ENCODE data around the gene CLIP1. TPM values are rescaled to one million over a fixed set of nuclear protein-coding genes. Genes with fewer than 3 reads are reported as not detected.

CLIP1 gene
- total RNA-seq, 4 donors from 2014 or later: 371 to 626 (median 552) TPM

DNA sequence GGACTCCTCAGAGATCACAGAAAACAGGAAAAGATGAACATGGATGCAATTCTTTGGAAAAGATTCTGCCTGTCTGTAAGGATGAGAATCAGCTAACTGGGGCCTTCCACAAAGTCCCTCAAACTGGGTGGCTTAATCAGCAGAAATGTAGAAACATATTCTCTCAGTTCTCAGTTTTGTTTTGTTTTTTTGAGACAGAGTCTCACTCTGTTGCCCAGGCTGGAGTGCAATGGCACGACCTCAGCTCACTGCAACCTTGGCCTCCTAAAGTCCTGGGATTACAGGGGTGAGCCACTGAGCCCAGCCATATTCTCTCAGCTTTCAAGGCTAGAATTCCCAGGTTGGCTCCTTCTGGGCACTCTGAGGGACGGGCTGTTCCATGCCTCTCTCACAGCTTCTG lies 38.2 kb upstream of the CLIP1 start:
- TF ChIP-seq, protein P1, sequence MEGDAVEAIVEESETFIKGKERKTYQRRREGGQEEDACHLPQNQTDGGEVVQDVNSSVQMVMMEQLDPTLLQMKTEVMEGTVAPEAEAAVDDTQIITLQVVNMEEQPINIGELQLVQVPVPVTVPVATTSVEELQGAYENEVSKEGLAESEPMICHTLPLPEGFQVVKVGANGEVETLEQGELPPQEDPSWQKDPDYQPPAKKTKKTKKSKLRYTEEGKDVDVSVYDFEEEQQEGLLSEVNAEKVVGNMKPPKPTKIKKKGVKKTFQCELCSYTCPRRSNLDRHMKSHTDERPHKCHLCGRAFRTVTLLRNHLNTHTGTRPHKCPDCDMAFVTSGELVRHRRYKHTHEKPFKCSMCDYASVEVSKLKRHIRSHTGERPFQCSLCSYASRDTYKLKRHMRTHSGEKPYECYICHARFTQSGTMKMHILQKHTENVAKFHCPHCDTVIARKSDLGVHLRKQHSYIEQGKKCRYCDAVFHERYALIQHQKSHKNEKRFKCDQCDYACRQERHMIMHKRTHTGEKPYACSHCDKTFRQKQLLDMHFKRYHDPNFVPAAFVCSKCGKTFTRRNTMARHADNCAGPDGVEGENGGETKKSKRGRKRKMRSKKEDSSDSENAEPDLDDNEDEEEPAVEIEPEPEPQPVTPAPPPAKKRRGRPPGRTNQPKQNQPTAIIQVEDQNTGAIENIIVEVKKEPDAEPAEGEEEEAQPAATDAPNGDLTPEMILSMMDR (IDR thresholded peaks at IDR 0.05 in 4 of 5, conservative IDR thresholded peaks at IDR 0.05 in 1 of 5): no peak
- no peak for TF ChIP-seq POLR2A (IDR thresholded peaks at IDR 0.05)
- in situ Hi-C loops (cut with MboI; ENCODE audit: low sequenced_read_pairs in 4 of 4) (no loop called here), intact Hi-C loops (cut with DNase I; ENCODE audit: low total_unique reads) (no loop called here)
- Histone ChIP-seq H3K36me3 (no peaks in the 10 kb centered on the region), H3K4me1 (peaks cover 0 to 3% of the 10 kb centered on the region in 2 donors), H3K4me3 (no peak overlapping the region), H3K27me3 (no peaks in the 10 kb centered on the region), H3K27ac (no peak overlapping the region), H3K9me3 (no peaks in the 10 kb centered on the region)
- no peak for ATAC-seq
- no peak for DNase-seq

DNA sequence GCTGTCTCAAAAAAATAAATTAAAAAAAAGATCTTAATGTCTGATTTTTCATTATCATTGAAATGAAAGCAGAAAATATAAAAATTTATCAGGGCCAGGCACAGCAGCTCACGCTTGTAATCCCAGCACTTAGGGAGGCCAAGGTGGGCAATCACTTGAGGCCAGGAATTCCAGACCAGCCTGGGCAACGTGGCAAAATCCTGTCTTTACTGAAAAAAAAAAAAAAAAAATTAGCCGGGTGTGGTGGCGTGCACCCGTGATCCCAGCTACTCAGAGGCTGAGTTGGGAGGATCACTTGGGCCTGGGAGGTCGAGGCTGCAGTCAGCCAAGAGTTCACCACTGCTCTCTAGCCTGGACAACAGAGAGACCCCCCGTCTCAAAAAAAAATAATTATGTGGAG lies 37.6 kb upstream of the CLIP1 start:
- intact Hi-C loops (cut with DNase I; ENCODE audit: low total_unique reads): no loop called here

DNA sequence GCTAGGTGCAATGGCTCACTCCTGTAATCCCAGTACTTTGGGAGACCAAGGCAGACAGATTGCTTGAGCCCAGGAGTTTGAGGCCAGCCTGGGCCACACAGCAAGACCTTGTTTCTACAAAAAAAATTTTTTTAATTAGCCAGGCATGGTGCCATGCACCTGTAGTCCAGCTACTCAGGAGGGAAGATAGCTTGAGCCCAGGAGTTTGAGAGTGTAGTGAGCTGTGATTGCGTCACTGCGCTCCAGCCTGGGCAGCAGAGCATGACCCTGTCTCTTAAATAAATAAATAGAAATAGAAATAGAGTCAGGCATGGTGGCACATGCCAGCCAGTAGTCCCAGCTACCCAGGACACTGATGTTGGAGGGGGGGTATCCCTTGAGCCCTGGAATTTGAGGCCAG lies 36.7 kb upstream of the CLIP1 start:
- Histone ChIP-seq H3K4me3 (no peak overlapping the region), H3K36me3 (no peaks in the 10 kb centered on the region), H3K27ac (no peak overlapping the region), H3K4me1 (peaks cover 0 to 3% of the 10 kb centered on the region in 2 donors), H3K27me3 (no peaks in the 10 kb centered on the region), H3K9me3 (no peaks in the 10 kb centered on the region)
- ATAC-seq: no peak
- no peak for TF ChIP-seq POLR2A (IDR thresholded peaks at IDR 0.05)
- TF ChIP-seq, protein P1 (IDR thresholded peaks at IDR 0.05 in 4 of 5, conservative IDR thresholded peaks at IDR 0.05 in 1 of 5): no peak
- no peak for DNase-seq
- intact Hi-C loops (cut with DNase I; ENCODE audit: low total_unique reads): no loop called here
- in situ Hi-C loops (cut with MboI; ENCODE audit: low sequenced_read_pairs in 4 of 4): no loop called here

More for the DNA sequence above, 37.6 kb upstream of the CLIP1 start:
- ATAC-seq (no peak), DNase-seq (no peak)
- Histone ChIP-seq H3K27ac (no peak overlapping the region), H3K4me1 (peaks cover 0 to 3% of the 10 kb centered on the region in 2 donors), H3K36me3 (no peaks in the 10 kb centered on the region), H3K9me3 (no peaks in the 10 kb centered on the region), H3K4me3 (no peak overlapping the region), H3K27me3 (no peaks in the 10 kb centered on the region)
- no peak for TF ChIP-seq POLR2A (IDR thresholded peaks at IDR 0.05)
- TF ChIP-seq, protein P1 (IDR thresholded peaks at IDR 0.05 in 4 of 5, conservative IDR thresholded peaks at IDR 0.05 in 1 of 5): no peak
- in situ Hi-C loops (cut with MboI; ENCODE audit: low sequenced_read_pairs in 4 of 4): no loop called here

DNA sequence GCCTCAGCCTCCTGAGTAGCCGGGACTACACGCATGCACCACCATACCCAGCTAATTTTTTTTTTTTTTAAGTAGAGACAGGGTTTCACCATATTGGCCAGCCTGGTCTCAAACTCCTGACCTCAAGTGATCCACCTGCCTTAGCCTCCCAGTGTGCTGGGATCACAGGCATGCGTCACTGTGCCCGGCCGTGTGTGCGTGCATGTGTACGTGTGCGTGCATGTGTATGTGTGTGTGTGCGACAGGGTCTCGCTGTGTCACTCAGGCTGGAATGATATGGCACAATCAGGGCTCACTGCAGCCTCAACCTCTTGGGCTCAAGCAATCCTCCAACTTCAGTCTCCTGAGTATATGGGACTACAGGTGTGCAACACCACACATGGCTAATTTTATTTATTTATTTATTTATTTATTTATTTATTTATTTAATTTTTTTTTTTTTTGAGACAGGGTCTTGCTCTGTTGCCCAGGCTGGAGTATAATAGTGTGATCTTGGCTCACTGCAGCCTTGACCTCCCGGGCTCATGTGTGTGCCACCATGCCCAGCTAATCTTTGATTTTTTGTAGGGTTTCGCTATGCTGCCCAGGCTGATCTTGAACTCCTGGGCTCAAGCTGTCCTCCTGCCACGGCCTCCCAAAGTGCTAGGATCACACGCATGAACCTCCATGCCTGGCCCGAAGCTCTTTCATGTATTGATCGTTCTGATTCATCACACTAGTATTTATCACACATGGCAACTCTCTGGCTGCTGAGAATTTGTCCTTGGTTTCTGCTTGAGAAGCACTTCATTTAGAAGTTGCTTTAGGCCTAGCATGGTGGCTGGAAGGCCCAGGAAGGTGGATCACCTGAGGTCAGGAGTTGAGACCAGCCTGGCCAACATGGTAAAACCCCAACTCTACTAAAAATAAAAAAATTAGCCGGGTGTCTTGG lies 35.9 kb upstream of the CLIP1 start:
- no peaks in the 10 kb centered on the region for H3K9me3 ChIP-seq
- no peaks in the 10 kb centered on the region for H3K27me3 ChIP-seq
- H3K4me3 ChIP-seq: no peak overlapping the region
- in situ Hi-C loops (cut with MboI; ENCODE audit: low sequenced_read_pairs in 4 of 4): no loop called here
- no peaks in the 10 kb centered on the region for H3K36me3 ChIP-seq
- no peaks in the 10 kb centered on the region for H3K4me1 ChIP-seq
- intact Hi-C loops (cut with DNase I; ENCODE audit: low total_unique reads): no loop called here
- H3K27ac ChIP-seq: no peak overlapping the region
- ATAC-seq: no peak
- TF ChIP-seq, protein P1 (IDR thresholded peaks at IDR 0.05 in 4 of 5, conservative IDR thresholded peaks at IDR 0.05 in 1 of 5): no peak
- TF ChIP-seq POLR2A (IDR thresholded peaks at IDR 0.05): no peak
- DNase-seq: no peak

Measured in gastrocnemius medialis (tissue), 4 donors.